Measurements from ENCODE around the gene MT1M. TPM values are rescaled to one million over a fixed set of nuclear protein-coding genes. Genes with fewer than 3 reads are reported as not detected.

The MT1M gene
- total and polyA plus RNA-seq, 10 of the 15 experiments (the other 5 are each of a cell fraction or from before 2014, with no cell fraction given): not detected

GRCh38 chr16:56606476-56607108 is 25.9 kb upstream of the MT1M start:
- WGBS (ENCODE audit: insufficient coverage, insufficient replicate concordance, low lambda C conversion rate, missing lambda C conversion rate): 87% methylated on average over 8 of the region's 8 CpGs
- SMC1A ChIA-PET (ENCODE audit: uncharacterized antibody, unreplicated experiment): interaction anchor here (0.6 to 1.4 kb wide), 3 partner anchors 17 to 96 kb away, joined by 3 to 5 read pairs (median 3); partner anchors contain the start of gene MT3
- ATAC-seq: no peak
- Histone ChIP-seq H3K4me3 (no peak overlapping the region), H3K4me1 (ENCODE audit: control insufficient read depth, insufficient read depth, low read length) (peaks cover 25% of the 10 kb centered on the region), H3K9me3 (replicated peaks; ENCODE audit: control insufficient read depth, insufficient read depth, low read length) (no peaks in the 10 kb centered on the region), H3K27ac (ENCODE audit: control insufficient read depth, insufficient read depth) (no peak overlapping the region), H3K36me3 (ENCODE audit: control insufficient read depth in 2 of 2, insufficient read depth in 2 of 2, low read length in 1 of 2) (no peaks in the 10 kb centered on the region), H3K27me3 (replicated peaks in 1 of 2; ENCODE audit: control insufficient read depth in 2 of 2, insufficient read depth in 2 of 2, low read length in 1 of 2) (no peaks in the 10 kb centered on the region; a peak in 2 of 4 replicates), H3K4me2 (ENCODE audit: control insufficient read depth, insufficient read depth) (no peak overlapping the region), H3K79me2 (ENCODE audit: control insufficient read depth, insufficient read depth, low read length) (no peaks in the 10 kb centered on the region), H4K20me1 (ENCODE audit: control insufficient read depth, insufficient read depth) (no peaks in the 10 kb centered on the region), H2AFZ (ENCODE audit: control insufficient read depth, low read depth, low read length) (no peak overlapping the region), H3K9ac (ENCODE audit: control insufficient read depth, insufficient read depth, low read length) (no peak overlapping the region)
- TF ChIP-seq, protein P1, sequence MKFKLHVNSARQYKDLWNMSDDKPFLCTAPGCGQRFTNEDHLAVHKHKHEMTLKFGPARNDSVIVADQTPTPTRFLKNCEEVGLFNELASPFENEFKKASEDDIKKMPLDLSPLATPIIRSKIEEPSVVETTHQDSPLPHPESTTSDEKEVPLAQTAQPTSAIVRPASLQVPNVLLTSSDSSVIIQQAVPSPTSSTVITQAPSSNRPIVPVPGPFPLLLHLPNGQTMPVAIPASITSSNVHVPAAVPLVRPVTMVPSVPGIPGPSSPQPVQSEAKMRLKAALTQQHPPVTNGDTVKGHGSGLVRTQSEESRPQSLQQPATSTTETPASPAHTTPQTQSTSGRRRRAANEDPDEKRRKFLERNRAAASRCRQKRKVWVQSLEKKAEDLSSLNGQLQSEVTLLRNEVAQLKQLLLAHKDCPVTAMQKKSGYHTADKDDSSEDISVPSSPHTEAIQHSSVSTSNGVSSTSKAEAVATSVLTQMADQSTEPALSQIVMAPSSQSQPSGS (IDR thresholded peaks at IDR 0.05; ENCODE audit: low read length): no peak
- TF ChIP-seq ZNF274 (IDR thresholded peaks at IDR 0.05; ENCODE audit: insufficient read depth, insufficient read length) (no peak), NBN (IDR thresholded peaks at IDR 0.05) (no peak), SREBF2 (IDR thresholded peaks at IDR 0.05; ENCODE audit: low read length) (no peak), EZH2 (IDR thresholded peaks at IDR 0.05; ENCODE audit: borderline replicate concordance, control insufficient read depth, low read depth, low read length) (no peak), IKZF2 (IDR thresholded peaks at IDR 0.05) (no peak)
- in situ Hi-C loops (cut with MboI): no loop called here
- CTCF ChIA-PET: interaction anchor here (1.2 to 10.0 kb wide), 2 partner anchors 89 to 95 kb away, joined by 3 to 77 read pairs; no protein-coding TSS in a partner anchor
- DNase-seq (ENCODE audit: low read depth, low spot score): no peak
- POLR2A ChIA-PET: no interaction called here
- RAD21 ChIA-PET (ENCODE audit: unreplicated experiment): interaction anchor here (4.9 kb wide), 1 partner anchor 95 kb away, joined by 44 read pairs; no protein-coding TSS in a partner anchor
- FAIRE-seq: no peak
- intact Hi-C loops (cut with micrococcal nuclease; ENCODE audit: unreplicated experiment): no loop called here
- BruUV-seq (replicated peaks): no TSS peak
